HEK293 (cell line): Measurements from ENCODE around the gene HOMER1.

Experiments
- CTCF ChIP-seq: fragments of 450-650 bp; formaldehyde crosslinking; IDR thresholded peaks from 2 replicates; pipeline ENCODE4 v1.5.1; 2016; ENCODE audit warnings: missing biosample characterization, missing genetic modification characterization
- ZBTB44 ChIP-seq: fragments of 450-650 bp; IDR thresholded peaks from 2 replicates; pipeline ENCODE4 v1.5.1; 2018; ENCODE audit warnings: missing biosample characterization, mild to moderate bottlenecking, missing genetic modification characterization

GRCh38 chr5:79407591-79407990, 106.3 kb downstream of the HOMER1 start:
- TF ChIP-seq CTCF (tag by site-specific recombination) (no peak), ZBTB44 (no peak)
